ENCODE results near the gene MRPL18. TPM values are rescaled to one million over a fixed set of nuclear protein-coding genes. Genes with fewer than 3 reads are reported as not detected.

The MRPL18 gene
- total RNA-seq, 4 donors from 2014 or later = 53.9 to 79.2 (median 55.9) TPM

- H3K27ac ChIP-seq = no peak overlapping the region
- peaks cover 90% of the 10 kb centered on the region for H3K36me3 ChIP-seq
- no peaks in the 10 kb centered on the region for H3K9me3 ChIP-seq
- no peaks in the 10 kb centered on the region for H3K4me1 ChIP-seq
- H3K4me3 ChIP-seq = no peak overlapping the region
- H3K27me3 ChIP-seq = no peaks in the 10 kb centered on the region
- DNase-seq (ENCODE audit: low spot score in 2 of 2) = no peak
- 90% methylated on average over 3 of the region's 3 CpGs for WGBS
- no peak for TF ChIP-seq POLR2AphosphoS5 (IDR thresholded peaks at IDR 0.05)
- no peak for TF ChIP-seq CTCF (IDR thresholded peaks at IDR 0.05)
- TF ChIP-seq POLR2A (IDR thresholded peaks at IDR 0.05) = no peak
- TF ChIP-seq EP300 (IDR thresholded peaks at IDR 0.05) = no peak
Measured at GRCh38 chr6:159751448-159751847, 38.8 kb upstream of the MRPL18 start.

- Histone ChIP-seq H3K4me3 (no peak overlapping the region), H3K27ac (no peak overlapping the region), H3K9me3 (no peaks in the 10 kb centered on the region), H3K27me3 (no peaks in the 10 kb centered on the region), H3K4me1 (no peaks in the 10 kb centered on the region), H3K36me3 (peaks cover 81% of the 10 kb centered on the region)
- DNase-seq (ENCODE audit: low spot score in 2 of 2) = no peak
- no peak for TF ChIP-seq POLR2A (IDR thresholded peaks at IDR 0.05)
- TF ChIP-seq CTCF (IDR thresholded peaks at IDR 0.05) = no peak
- no peak for TF ChIP-seq POLR2AphosphoS5 (IDR thresholded peaks at IDR 0.05)
- TF ChIP-seq EP300 (IDR thresholded peaks at IDR 0.05) = no peak
- WGBS = 87% methylated on average over 6 of the region's 6 CpGs
Measured at GRCh38 chr6:159753081-159753872, 37.0 kb upstream of the MRPL18 start.

GRCh38 chr6:159754401-159754800, 35.9 kb upstream of the MRPL18 start:
- DNase-seq (ENCODE audit: low spot score in 2 of 2) = no peak
- Histone ChIP-seq H3K9me3 (no peaks in the 10 kb centered on the region), H3K4me3 (no peak overlapping the region), H3K36me3 (peaks cover 76% of the 10 kb centered on the region), H3K27me3 (no peaks in the 10 kb centered on the region), H3K27ac (no peak overlapping the region), H3K4me1 (no peaks in the 10 kb centered on the region)
- 86% methylated on average over 2 of the region's 2 CpGs for WGBS
- TF ChIP-seq CTCF (IDR thresholded peaks at IDR 0.05) = no peak
- no peak for TF ChIP-seq POLR2AphosphoS5 (IDR thresholded peaks at IDR 0.05)
- TF ChIP-seq POLR2A (IDR thresholded peaks at IDR 0.05) = no peak
- no peak for TF ChIP-seq EP300 (IDR thresholded peaks at IDR 0.05)

- Histone ChIP-seq H3K36me3 (peaks cover 67% of the 10 kb centered on the region), H3K27ac (no peak overlapping the region), H3K4me3 (no peak overlapping the region), H3K9me3 (no peaks in the 10 kb centered on the region), H3K4me1 (no peaks in the 10 kb centered on the region), H3K27me3 (no peaks in the 10 kb centered on the region)
- 74% methylated on average over 12 of the region's 15 CpGs for WGBS
- no peak for DNase-seq (ENCODE audit: low spot score in 2 of 2)
- TF ChIP-seq POLR2AphosphoS5 (IDR thresholded peaks at IDR 0.05) (no peak), CTCF (IDR thresholded peaks at IDR 0.05) (no peak), POLR2A (IDR thresholded peaks at IDR 0.05) (no peak), EP300 (IDR thresholded peaks at IDR 0.05) (no peak)
Measured at GRCh38 chr6:159754959-159755914, 35.0 kb upstream of the MRPL18 start.

GRCh38 chr6:159756508-159756907, 33.8 kb upstream of the MRPL18 start:
- Histone ChIP-seq H3K27me3 (no peaks in the 10 kb centered on the region), H3K36me3 (peaks cover 57% of the 10 kb centered on the region), H3K4me3 (no peak overlapping the region), H3K4me1 (peaks cover 9% of the 10 kb centered on the region), H3K27ac (no peak overlapping the region), H3K9me3 (no peaks in the 10 kb centered on the region)
- DNase-seq (ENCODE audit: low spot score in 2 of 2) = no peak
- WGBS = 88% methylated on average over 4 of the region's 4 CpGs
- TF ChIP-seq CTCF (IDR thresholded peaks at IDR 0.05) (no peak), POLR2AphosphoS5 (IDR thresholded peaks at IDR 0.05) (no peak), POLR2A (IDR thresholded peaks at IDR 0.05) (no peak), EP300 (IDR thresholded peaks at IDR 0.05) (no peak)
